GM21529 (cell line): ENCODE data around the gene IZUMO1.

Experiments
- ATAC-seq: cut with Tn5 transposase; IDR thresholded peaks from one replicate; pipeline ENCODE4 v1.9.1; 2021; ENCODE audit not compliant: unreplicated experiment

IZUMO1 gene

GRCh38 chr19:48757741-48758144 lies 11.0 kb upstream of the IZUMO1 start:
- no peak for ATAC-seq

DNA sequence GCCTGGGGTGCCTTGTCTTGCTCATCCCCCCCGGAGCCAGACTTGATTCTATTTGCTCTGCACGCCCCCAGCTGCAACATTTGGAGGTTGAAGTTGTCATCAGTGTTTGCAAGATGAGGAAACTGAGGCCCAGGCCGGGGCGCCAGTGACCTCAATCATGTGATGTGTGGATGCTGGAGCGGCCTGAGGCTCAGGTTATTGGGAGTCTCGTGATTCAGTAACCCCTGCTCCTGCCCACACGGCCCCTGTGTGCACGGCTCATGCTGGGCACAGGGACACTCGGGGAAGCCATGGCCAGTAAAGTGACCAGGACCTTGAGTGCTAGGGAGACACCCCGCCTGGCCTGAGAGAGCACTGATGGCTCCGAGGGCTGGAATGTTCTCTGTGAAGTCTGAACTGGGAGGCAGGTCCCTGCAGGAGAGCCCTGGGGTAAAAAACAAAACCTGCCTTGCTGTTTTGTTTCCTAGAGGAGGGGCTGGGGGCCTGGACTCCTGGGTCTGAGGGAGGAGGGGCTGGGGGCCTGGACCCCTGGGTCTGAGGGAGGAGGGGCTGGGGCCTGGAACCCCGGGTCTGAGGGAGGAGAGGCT lies 10.5 kb upstream of the IZUMO1 start:
- ATAC-seq = no peak

- no peak for ATAC-seq
These were observed 10.0 kb upstream of the IZUMO1 start for GRCh38 chr19:48756686-48757085.

GRCh38 chr19:48756212-48756611 lies 9.5 kb upstream of the IZUMO1 start:
- ATAC-seq = no peak

DNA sequence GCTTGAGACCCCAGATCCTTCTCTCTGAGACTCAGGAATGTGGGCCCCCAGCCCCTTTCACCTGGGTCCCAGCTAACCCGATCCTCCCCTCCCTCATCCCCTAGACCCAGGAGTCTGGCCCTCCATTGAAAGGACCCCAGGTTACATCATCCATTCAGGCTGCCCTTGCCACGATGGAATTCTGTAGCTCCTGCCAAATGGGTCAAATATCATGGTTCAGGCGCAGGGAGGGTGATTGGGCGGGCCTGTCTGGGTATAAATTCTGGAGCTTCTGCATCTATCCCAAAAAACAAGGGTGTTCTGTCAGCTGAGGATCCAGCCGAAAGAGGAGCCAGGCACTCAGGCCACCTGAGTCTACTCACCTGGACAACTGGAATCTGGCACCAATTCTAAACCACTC lies 9.1 kb upstream of the IZUMO1 start:
- ATAC-seq = no peak

DNA sequence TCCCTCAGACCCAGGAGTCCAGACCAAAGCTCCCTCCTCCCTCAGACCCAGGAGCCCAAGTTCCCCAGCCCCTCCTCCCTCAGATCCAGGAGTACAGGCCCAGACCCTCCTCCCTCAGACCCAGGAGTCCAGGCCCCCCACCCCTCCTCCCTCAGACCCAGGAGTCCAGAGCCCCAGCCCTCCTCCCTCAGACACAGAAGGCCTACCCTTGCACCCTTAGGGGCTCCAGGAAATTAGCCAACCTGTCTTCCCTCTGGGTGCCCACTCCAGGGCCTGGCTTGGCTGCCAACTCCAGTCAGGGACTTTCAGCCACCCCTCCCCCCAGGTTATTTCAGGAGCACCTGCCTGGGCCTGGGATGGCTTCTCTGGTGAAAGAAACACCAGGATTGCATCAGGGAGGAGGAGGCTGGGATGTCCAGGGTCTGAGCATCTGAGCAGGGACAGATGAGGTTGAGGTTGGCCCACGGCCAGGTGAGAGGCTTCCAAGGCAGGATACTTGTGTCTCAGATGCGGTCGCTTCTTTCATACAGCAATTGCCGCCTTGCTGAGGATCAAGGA lies 8.5 kb upstream of the IZUMO1 start, which contains the start of gene FGF21:
Gene FGF21 (plus strand): TSS at position 441 of the 558 bp plus-strand sequence. CDS start 713 bp downstream, outside the sequence.
- ATAC-seq = no peak

GRCh38 chr19:48752496-48753365 lies 6.0 kb upstream of the IZUMO1 start, which contains the start of gene FUT1:
Gene FUT1, minus strand, starts transcription at chr19:48752641. Its CDS starts 1,360 bp downstream, at chr19:48751281.
- ATAC-seq = no peak

- no peak for ATAC-seq
These were observed 5.3 kb upstream of the IZUMO1 start for GRCh38 chr19:48751845-48752495.

- no peak for ATAC-seq
These were observed 4.2 kb upstream of the IZUMO1 start for GRCh38 chr19:48750771-48751504.

DNA sequence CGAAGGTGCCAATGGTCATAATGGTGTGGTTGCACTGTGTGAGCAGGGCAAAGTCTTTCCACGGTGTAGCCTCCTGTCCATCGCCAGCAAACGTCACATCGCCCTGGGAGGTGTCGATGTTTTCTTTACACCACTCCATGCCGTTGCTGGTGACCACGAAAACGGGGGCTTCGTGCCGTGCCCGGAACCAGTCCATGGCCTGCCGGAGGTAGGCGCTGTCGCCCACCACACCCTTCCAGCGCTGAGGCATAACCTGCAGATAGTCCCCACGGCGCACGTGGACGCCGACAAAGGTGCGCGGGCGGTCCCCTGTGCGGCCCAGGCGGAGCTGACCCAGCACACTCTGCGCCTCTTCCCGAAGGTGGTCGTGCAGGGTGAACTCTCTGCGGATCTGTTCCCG lies 3.6 kb upstream of the IZUMO1 start:
- ATAC-seq = no peak

- no peak for ATAC-seq
These were observed 3.0 kb upstream of the IZUMO1 start for GRCh38 chr19:48749571-48750198.

DNA sequence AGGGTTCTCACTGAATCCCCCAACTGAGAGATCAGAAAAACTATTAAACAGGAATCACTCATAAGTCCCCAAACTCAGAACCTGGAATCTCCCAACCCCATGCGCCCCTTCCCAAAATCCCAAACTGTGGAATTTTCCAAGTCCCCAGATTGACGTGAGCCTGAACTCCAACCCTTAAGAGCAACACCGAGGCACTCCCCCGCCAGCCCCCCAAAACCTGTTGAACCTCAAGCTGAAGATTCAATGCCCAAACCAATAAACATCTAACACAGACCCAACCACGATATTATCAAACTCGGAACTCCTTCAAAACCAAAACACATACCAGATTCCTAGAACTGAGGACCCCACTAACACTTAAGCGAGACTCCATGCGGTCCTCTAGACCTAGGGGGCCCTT lies 599 bp downstream of the IZUMO1 start:
- ATAC-seq = no peak

GRCh38 chr19:48745208-48745995 lies 1.3 kb downstream of the IZUMO1 start:
- no peak for ATAC-seq

DNA sequence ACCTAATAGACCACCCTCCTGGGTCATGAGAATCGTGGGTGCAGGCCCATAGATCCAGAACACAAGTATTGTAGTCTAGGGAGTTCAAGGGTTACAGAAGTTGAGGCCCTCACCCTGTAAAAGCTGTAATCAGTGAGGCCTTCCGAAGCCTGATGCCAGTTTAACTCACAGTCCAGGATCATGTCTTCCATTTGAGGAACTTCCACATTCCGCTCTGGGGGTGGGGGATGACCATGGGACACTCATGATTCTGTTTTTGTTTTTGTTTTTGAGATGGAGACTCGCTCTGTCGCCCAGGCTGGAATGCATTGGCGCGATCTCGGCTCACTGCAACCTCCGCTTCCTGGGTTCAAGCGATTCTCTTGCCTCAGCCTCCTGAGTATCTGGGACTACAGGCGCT lies 4.6 kb downstream of the IZUMO1 start:
- ATAC-seq = no peak

DNA sequence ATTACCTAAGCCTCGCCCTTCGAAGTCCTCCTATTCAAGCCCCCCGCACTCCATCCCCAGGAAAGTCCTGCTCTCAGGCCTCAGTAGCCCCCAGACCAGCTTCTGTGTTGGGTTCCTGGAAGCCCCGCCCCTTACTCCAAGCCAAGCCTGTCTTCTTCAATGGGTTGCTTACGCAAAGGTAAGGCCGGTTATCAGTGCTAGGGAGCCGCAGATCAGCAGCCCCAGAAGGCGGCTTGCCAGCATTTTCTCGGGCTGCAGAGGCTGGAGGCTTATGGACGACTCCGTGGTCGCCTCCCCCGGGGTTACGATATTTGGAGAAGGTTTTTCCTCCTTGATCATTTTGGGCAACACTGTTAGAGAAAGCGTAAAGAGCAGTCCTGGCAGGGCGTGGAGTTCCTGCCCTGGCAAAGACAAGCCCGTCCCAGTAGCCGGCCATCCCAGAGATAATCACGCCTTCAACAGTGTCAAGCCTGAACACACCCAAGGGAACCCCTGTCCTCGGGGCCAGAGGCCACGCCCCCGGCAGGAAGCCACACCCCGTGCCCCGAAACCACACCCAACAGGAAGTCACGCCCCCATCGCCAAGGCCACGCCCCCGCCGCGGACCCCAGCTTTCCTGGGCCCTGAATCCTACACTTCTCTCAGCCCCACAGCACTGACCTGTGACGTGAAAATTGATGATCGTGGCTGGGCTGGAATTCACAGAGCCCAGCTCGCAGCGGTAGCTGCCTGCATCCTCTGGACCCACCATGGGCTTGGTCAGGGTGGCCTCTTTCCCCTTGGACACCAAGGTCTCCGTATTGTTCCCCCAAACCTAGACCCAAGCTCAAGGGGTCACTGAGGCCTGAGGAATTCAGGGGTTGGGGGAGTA lies 5.3 kb downstream of the IZUMO1 start:
- ATAC-seq = no peak

- ATAC-seq = no peak
These were observed 6.3 kb downstream of the IZUMO1 start, which contains the start of gene RASIP1 for GRCh38 chr19:48740164-48740972. Gene RASIP1, minus strand, starts transcription at chr19:48740610. Its CDS starts 328 bp downstream, at chr19:48740282.

DNA sequence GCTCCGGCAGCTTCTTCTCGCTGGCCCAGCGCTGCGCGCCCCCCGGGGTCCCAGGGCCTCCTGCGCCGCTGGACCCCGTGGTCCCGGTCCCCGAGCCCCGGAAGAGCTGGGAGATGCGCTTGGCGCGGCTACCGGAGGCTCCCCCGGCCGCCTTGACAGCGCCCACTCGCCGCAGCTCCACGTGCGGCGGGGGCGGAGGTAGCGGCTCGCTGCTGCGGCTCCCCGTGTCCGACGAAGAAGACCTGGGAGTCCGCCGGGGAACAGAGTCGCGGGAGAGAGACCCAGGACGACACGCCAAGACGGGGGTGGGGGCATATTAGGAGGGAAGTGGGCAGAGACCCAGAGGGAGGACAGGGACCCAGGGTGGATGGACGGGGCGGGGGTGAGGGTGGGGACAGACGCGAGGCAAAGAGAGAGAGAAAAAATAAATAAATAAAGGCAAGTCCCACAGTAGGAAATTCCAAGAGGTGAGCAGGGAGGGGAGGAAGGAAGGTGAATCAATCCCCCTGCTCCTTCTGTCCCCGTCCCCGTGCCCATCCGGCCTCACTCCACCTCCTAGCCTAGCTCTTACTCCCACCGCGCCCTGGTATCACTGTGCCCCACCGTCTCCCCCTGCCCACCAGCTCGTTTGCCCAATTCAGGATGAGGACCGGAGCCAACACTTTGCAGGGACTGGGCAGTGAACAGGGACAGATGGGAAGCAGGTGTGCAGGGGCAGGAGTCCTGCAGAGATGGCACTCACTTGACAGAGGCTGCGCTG lies 7.1 kb downstream of the IZUMO1 start:
- no peak for ATAC-seq
